Endothelial cell of umbilical vein (primary cell): Measurements from ENCODE around the gene PSMB2. TPM values are rescaled to one million over a fixed set of nuclear protein-coding genes. Genes with fewer than 3 reads are reported as not detected.

Experiments used
- BruUV-seq: library from RNA; stranded (reverse); fragments of 400-500 nt; replicated peaks from 2 replicates; lab custom pipeline; 2021; lab: Mats Ljungman, UMichigan
- CTCF ChIA-PET: fragments of 300-600, 350-600 bp; sonication (Branson Sonifier 250); formaldehyde crosslinking; loops from one replicate; lab custom pipeline; 2021; ENCODE audit warnings: antibody characterized with exemption, inconsistent platforms; lab: Charles Lee
- POLR2A ChIA-PET: fragments of 300-600, 350-600 bp; sonication (Branson Sonifier 250); formaldehyde crosslinking; loops from one replicate; lab custom pipeline; 2021; ENCODE audit warnings: antibody characterized with exemption, inconsistent platforms; lab: Charles Lee
- DNase-seq: peaks from one replicate; pipeline ENCODE4 v3.0.0-alpha.2; 2011; ENCODE audit warnings: low read depth, low spot score
- FAIRE-seq: peaks from 2 replicates; lab custom pipeline; 2011; peaks lifted over from hg19 to GRCh38; lab: Jason Lieb, UNC
- H2AFZ ChIP-seq: 2 replicates; pipeline ENCODE4 v1.6.0; 2012; ENCODE audit warnings: low read depth, low read length, control low read depth, inconsistent platforms
- H3K27ac ChIP-seq: 2 replicates; pipeline ENCODE4 v1.5.1; 2011; ENCODE audit warnings: low read depth, mild to moderate bottlenecking, control low read depth, low read length, moderate library complexity; ENCODE audit not compliant: insufficient read depth
- H3K27me3 ChIP-seq, 2 experiments: 2 replicates each; pipeline versions ENCODE4 v1.6.0 to v1.6.1; 2011; ENCODE audit warnings: low read length in 2 of 2, mixed read lengths in 1 of 2; ENCODE audit not compliant: control insufficient read depth in 2 of 2, insufficient read depth in 2 of 2
- H3K36me3 ChIP-seq, 2 experiments: 2 replicates in 1 of 2; 3 replicates in 1 of 2; pipeline ENCODE4 v1.5.1; 2011; ENCODE audit warnings: low read length in 2 of 2, mild to moderate bottlenecking in 1 of 2, moderate library complexity in 1 of 2; ENCODE audit not compliant: control insufficient read depth in 2 of 2, insufficient read depth in 2 of 2; ENCODE audit errors: extremely low read depth in 1 of 2
- H3K4me1 ChIP-seq: 3 replicates; pipeline ENCODE4 v1.5.1; 2011; ENCODE audit warnings: mild to moderate bottlenecking, low read length; ENCODE audit not compliant: control insufficient read depth, insufficient read depth; ENCODE audit errors: extremely low read depth
- H3K4me2 ChIP-seq: 2 replicates; pipeline ENCODE4 v1.6.1; 2011; ENCODE audit warnings: low read length, control low read depth, mixed read lengths; ENCODE audit not compliant: insufficient read depth
- H3K4me3 ChIP-seq, 3 experiments: fragments of 200-600 bp in 1 of 3; sonication (generic), shearing (Covaris generic) in 1 of 3; replicated peaks in 1 of 3; 2 replicates each; pipeline ENCODE4 v1.5.1; 2011 to 2016; ENCODE audit warnings: control low read depth in 3 of 3, low read length in 3 of 3, mild to moderate bottlenecking in 2 of 3, inconsistent platforms in 1 of 3, low read depth in 1 of 3, moderate library complexity in 1 of 3; ENCODE audit not compliant: insufficient read depth in 1 of 3
- H3K79me2 ChIP-seq: 2 replicates; pipeline ENCODE4 v1.6.0; 2012; ENCODE audit warnings: low read length, inconsistent platforms; ENCODE audit not compliant: control insufficient read depth, insufficient read depth
- H3K9ac ChIP-seq: replicated peaks from 2 replicates; pipeline ENCODE3; 2011; ENCODE audit warnings: low read length, control low read depth; ENCODE audit not compliant: insufficient read depth; ENCODE audit errors: extremely low read depth
- H3K9me1 ChIP-seq: replicated peaks from 3 replicates; pipeline ENCODE4 v1.6.0; 2011; ENCODE audit warnings: mild to moderate bottlenecking, low read length; ENCODE audit not compliant: control insufficient read depth, insufficient read depth; ENCODE audit errors: extremely low read depth
- H3K9me3 ChIP-seq: replicated peaks from 2 replicates; pipeline ENCODE4 v1.5.1; 2012; ENCODE audit warnings: low read length, inconsistent platforms; ENCODE audit not compliant: control insufficient read depth, insufficient read depth
- H4K20me1 ChIP-seq: replicated peaks from 2 replicates; pipeline ENCODE3; 2011; ENCODE audit warnings: mild to moderate bottlenecking, low read length; ENCODE audit not compliant: control insufficient read depth, insufficient read depth; ENCODE audit errors: extremely low read depth
- CTCF ChIP-seq, 2 donors: IDR thresholded peaks; 1 replicate in 1 of 2; 2 replicates in 1 of 2; pipeline ENCODE4 v1.5.1; 2011; ENCODE audit warnings: low read length in 2 of 2, mild to moderate bottlenecking in 2 of 2, moderate library complexity in 2 of 2, control low read depth in 1 of 2, inconsistent platforms in 1 of 2, low read depth in 1 of 2; ENCODE audit not compliant: insufficient read depth in 1 of 2; ENCODE audit errors: extremely low read depth in 1 of 2
- EZH2 ChIP-seq: IDR thresholded peaks from 2 replicates; pipeline ENCODE4 v1.6.1; 2012; ENCODE audit warnings: borderline replicate concordance, low read depth, mild to moderate bottlenecking, moderate library complexity, low read length, inconsistent platforms; ENCODE audit not compliant: severe bottlenecking
- FOS ChIP-seq: IDR thresholded peaks from 2 replicates; pipeline ENCODE4 v1.6.1; 2011; ENCODE audit warnings: mild to moderate bottlenecking, low read length, moderate library complexity, borderline replicate concordance; ENCODE audit not compliant: insufficient read depth
- GATA2 ChIP-seq: IDR thresholded peaks from 2 replicates; pipeline ENCODE4 v1.7.0; 2011; ENCODE audit warnings: low read depth, mild to moderate bottlenecking, moderate library complexity, mixed read lengths, low read length; ENCODE audit not compliant: insufficient read length, insufficient read depth
- JUN ChIP-seq: IDR thresholded peaks from 2 replicates; pipeline ENCODE4 v1.6.1; 2011; ENCODE audit warnings: borderline replicate concordance, low read depth; ENCODE audit not compliant: insufficient read length, insufficient read depth
- MAX ChIP-seq: IDR thresholded peaks from 2 replicates; pipeline ENCODE4 v1.6.1; 2011; ENCODE audit not compliant: insufficient read depth, insufficient read length
- MYC ChIP-seq: IDR thresholded peaks from one replicate; pipeline ENCODE4 v1.6.1; 2011; ENCODE audit warnings: mild to moderate bottlenecking, low read depth, low read length
- POLR2A ChIP-seq: IDR thresholded peaks from 2 replicates; pipeline ENCODE4 v1.6.1; 2012; ENCODE audit warnings: low read depth, mild to moderate bottlenecking, control low read depth, low read length
- POLR2AphosphoS5 ChIP-seq: IDR thresholded peaks from 2 replicates; pipeline ENCODE4 v1.6.1; 2012; ENCODE audit warnings: low read depth, mild to moderate bottlenecking, control low read depth, low read length, moderate library complexity; ENCODE audit not compliant: insufficient read depth
- dilution Hi-C: fragments of 300-500 bp; cut with MboI; formaldehyde crosslinking; loops from one replicate; pipeline ENCODE4 v1.15.0; 2019; ENCODE audit warnings: low sequenced_read_pairs; ENCODE audit not compliant: extremely low pct_ligation_motif_present
- intact Hi-C: fragments of 100-400 bp; cut with micrococcal nuclease; formaldehyde crosslinking; loops from one replicate; pipeline ENCODE4 v1.10.0; 2022
- polyA plus RNA-seq, 4 experiments: library from polyadenylated mRNA; depleted of rRNA in 3 of 4; stranded (reverse) in 3 of 4; unstranded in 1 of 4; fragments of >200 nt; gene quantifications; 2 replicates each; pipeline versions ENCODE4 v1.2.1 to v1.2.3, GENCODE V29; 2011 to 2012; ENCODE audit warnings: missing spikeins in 1 of 4
- total RNA-seq: library from RNA; stranded (reverse); gene quantifications from 2 replicates; pipeline ENCODE4 v1.2.3, GENCODE V29; 2021

PSMB2 gene
- total and polyA plus RNA-seq, 2 donors (not counting 3 experiments of a cell fraction or from before 2014, with no cell fraction given) = 93.6 to 118 TPM

DNA sequence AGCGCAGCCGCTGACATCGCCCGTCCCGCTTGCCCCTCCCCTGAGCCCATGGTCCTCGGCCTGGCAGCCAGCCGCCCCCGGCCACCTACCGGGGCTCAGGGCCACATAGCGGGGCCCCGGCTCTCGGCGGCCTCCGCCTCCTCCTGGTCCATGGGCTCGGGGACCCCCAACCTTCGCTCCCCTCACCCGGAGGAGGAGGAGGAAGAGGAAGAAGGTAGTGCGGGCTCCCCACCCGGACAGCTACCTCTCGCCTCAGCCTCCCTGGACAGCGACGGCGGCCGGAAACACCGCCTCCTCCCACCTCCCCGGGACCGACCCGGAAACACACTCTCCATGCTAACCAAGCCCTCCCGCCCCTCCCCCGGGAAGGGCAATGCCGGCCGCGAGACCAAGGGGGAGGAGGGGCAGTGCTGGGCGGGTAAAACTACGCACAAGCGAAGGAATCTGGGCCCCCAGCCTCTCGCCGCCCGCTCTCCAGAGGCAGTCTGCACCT lies 84.2 kb downstream of the PSMB2 start, which contains the start of gene KIAA0319L:
Gene KIAA0319L (minus strand): TSS at position 286 of the 493 bp plus-strand sequence. CDS start 2,912 bp downstream, outside the sequence.
- H3K9me3 ChIP-seq = no peaks in the 10 kb centered on the region
- H4K20me1 ChIP-seq = no peaks in the 10 kb centered on the region
- ChIA-PET POLR2A (interaction anchor here (0.9 to 2.3 kb wide), 2 partner anchors 105 to 159 kb away, joined by 3 to 15 read pairs; no protein-coding TSS in a partner anchor), CTCF (interaction anchor here (0.7 to 8.5 kb wide), 4 partner anchors 11 to 158 kb away, joined by 4 to 155 read pairs (median 6); partner anchors contain the start of gene TFAP2E)
- no TSS peak for BruUV-seq
- no peaks in the 10 kb centered on the region for H3K27me3 ChIP-seq
- H3K9me1 ChIP-seq = no peaks in the 10 kb centered on the region
- intact Hi-C loops = loop anchor here (1.0 to 10.0 kb wide), 4 partner anchors 51 to 365 kb away; partner anchors contain the start of gene SFPQ
- H2AFZ ChIP-seq = peak within 1 kb of the TSS; percentile 73
- H3K36me3 ChIP-seq = no peaks in the 10 kb centered on the region
- TF ChIP-seq FOS (no peak), POLR2AphosphoS5 (no peak), CTCF (IDR thresholded peaks at IDR 0.05; ENCODE audit: extremely low read depth in 1 of 2, insufficient read depth in 1 of 2, low read depth in 1 of 2, low read length in 2 of 2) (no peak), POLR2A (no peak), JUN (no peak), EZH2 (no peak), MYC (peak; percentile 13), GATA2 (no peak), MAX (peak; percentile 10)
- H3K9ac ChIP-seq = peak within 1 kb of the TSS; percentile 74
- H3K27ac ChIP-seq = peak within 1 kb of the TSS; percentile 65
- no peak for DNase-seq
- H3K4me1 ChIP-seq = peaks cover 6% of the 10 kb centered on the region
- dilution Hi-C loops = no loop called here
- H3K79me2 ChIP-seq = peaks cover 13% of the 10 kb centered on the region
- no peak for FAIRE-seq
- peak within 1 kb of the TSS; percentile 93 for H3K4me2 ChIP-seq
- H3K4me3 ChIP-seq = peak within 1 kb of the TSS; percentile 46 to 59 (median 53)
